CD4-positive, alpha-beta T cell treated with Interleukin-4 for 1 hour (primary cell): ENCODE results near the gene FOSB.

Source experiments
- DNase-seq, 2 donors: peaks; one replicate each; pipeline ENCODE4 v3.0.0-alpha.2; 2020 to 2022

The FOSB gene

GRCh38 chr19:45442778-45443461 is 24.9 kb upstream of the FOSB start:
- DNase-seq = peak; percentile 69 to 91

GRCh38 chr19:45443462-45444317 is 24.1 kb upstream of the FOSB start:
- peak; percentile 70 to 84 for DNase-seq

GRCh38 chr19:45444318-45445041 is 23.3 kb upstream of the FOSB start:
- DNase-seq = peak; percentile 92 to 94

GRCh38 chr19:45445139-45445538 is 22.7 kb upstream of the FOSB start:
- DNase-seq = no peak

- peak in 1 of 2 donors; percentile 60 for DNase-seq
These were observed 21.5 kb upstream of the FOSB start for GRCh38 chr19:45446295-45446694.

- DNase-seq = no peak
These were observed 20.9 kb upstream of the FOSB start for GRCh38 chr19:45446944-45447343.

- DNase-seq = no peak
These were observed 19.4 kb upstream of the FOSB start for GRCh38 chr19:45448425-45448756.

- peak; percentile 37 to 39 for DNase-seq
These were observed 18.9 kb upstream of the FOSB start for GRCh38 chr19:45448887-45449299.

- peak; percentile 74 to 83 for DNase-seq
These were observed 17.8 kb upstream of the FOSB start for GRCh38 chr19:45450012-45450333.

- peak; percentile 83 to 87 for DNase-seq
These were observed 16.5 kb upstream of the FOSB start for GRCh38 chr19:45451131-45451849.

- DNase-seq = no peak
These were observed 15.9 kb upstream of the FOSB start for GRCh38 chr19:45451850-45452387.

- peak; percentile 76 to 89 for DNase-seq
These were observed 11.9 kb upstream of the FOSB start for GRCh38 chr19:45455707-45456499.

- no peak for DNase-seq
These were observed 11.3 kb upstream of the FOSB start for GRCh38 chr19:45456500-45456815.

GRCh38 chr19:45457776-45458175 is 10.0 kb upstream of the FOSB start:
- no peak for DNase-seq

GRCh38 chr19:45460807-45461347 is 6.9 kb upstream of the FOSB start:
- DNase-seq = no peak

- no peak for DNase-seq
These were observed 5.6 kb upstream of the FOSB start for GRCh38 chr19:45462174-45462573.

GRCh38 chr19:45463241-45463640 is 4.6 kb upstream of the FOSB start:
- no peak for DNase-seq

- DNase-seq = no peak
These were observed 3.5 kb upstream of the FOSB start for GRCh38 chr19:45464274-45464673.

GRCh38 chr19:45464852-45465441 is 2.8 kb upstream of the FOSB start:
- DNase-seq = no peak

- no peak for DNase-seq
These were observed 711 bp upstream of the FOSB start for GRCh38 chr19:45467115-45467455.

GRCh38 chr19:45468159-45468651 is 409 bp downstream of the FOSB start:
- DNase-seq = no peak

- no peak for DNase-seq
These were observed 971 bp downstream of the FOSB start for GRCh38 chr19:45468803-45469131.
